GM18861 (cell line): ENCODE data around the gene TFDP1.
"Not testable (repeated sequence)": the region's sequence is repeated elsewhere in the genome, so short reads cannot be mapped to it uniquely, and the experiment has no call there.

Experiments
- ATAC-seq: cut with Tn5 transposase; IDR thresholded peaks from one replicate; pipeline ENCODE4 v1.9.1; 2021; ENCODE audit not compliant: unreplicated experiment

TFDP1 gene

DNA sequence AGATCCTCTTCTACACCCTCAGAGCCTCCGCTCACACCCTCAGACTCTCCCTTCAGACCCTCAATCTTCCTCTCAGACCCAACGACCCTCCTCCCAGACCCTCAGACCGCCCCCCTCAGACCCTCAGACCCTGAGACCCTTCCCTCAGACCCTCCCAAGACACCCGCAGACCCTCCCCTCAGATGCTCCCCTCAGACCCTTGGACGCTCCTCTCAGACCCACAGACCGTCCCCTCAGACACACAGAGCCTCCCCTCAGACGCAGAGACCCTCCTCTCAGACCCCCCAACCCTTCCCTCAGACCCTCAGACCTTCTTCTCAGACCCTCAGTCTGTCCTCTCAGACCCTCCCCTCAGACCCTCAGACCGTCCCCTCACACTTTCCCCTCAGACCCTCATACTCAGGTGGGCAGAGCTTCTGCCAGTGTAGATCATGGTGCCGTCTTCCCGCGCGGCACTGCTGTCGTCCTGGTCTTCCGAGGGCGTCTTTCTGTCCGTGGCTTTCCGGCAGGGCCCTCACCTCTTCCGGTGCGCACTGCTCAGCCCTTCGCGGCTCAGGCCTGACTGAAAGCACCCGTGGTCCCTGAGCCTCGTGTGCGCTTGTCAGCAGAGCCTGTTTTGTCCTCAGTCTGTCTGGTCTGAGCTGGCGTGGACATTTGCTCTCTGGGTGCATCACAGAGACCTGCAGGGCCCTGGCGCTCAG is 18.9 kb upstream of the TFDP1 start:
- no peak for ATAC-seq

- ATAC-seq, result no peak
Observed at GRCh38 chr13:113566227-113566561, 18.4 kb upstream of the TFDP1 start.

GRCh38 chr13:113567681-113568080 is 16.9 kb upstream of the TFDP1 start:
- ATAC-seq, result no peak

GRCh38 chr13:113573065-113573464 is 11.5 kb upstream of the TFDP1 start:
- no peak for ATAC-seq

GRCh38 chr13:113576597-113576996 is 8.0 kb upstream of the TFDP1 start:
- ATAC-seq, result no peak

DNA sequence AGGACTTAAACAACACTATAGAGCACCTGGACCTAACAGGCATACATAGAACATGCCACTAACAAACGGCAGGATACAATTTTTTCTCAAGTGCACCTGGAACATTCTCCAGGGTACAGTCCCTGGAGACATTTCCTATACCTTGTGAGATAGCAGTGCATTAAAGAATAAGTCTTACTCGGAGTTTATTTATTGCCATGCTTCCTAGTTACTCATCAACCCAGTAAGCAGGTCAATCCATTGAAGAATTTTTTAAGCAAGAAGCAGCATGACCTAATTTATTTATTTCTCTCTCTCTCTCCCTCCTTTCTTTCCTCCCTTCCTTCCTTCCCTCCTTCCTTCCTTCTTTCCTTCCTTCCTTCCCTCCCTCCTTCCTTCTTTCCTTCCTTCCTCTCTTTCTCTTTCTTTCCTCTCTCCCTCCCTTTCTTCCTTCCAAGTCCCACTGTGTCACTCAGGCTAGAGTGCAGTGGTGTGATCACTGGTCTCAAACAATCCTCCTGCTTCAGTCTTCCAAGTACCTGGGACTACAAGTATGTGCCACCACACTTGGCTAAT is 6.6 kb upstream of the TFDP1 start:
- ATAC-seq, result no peak

DNA sequence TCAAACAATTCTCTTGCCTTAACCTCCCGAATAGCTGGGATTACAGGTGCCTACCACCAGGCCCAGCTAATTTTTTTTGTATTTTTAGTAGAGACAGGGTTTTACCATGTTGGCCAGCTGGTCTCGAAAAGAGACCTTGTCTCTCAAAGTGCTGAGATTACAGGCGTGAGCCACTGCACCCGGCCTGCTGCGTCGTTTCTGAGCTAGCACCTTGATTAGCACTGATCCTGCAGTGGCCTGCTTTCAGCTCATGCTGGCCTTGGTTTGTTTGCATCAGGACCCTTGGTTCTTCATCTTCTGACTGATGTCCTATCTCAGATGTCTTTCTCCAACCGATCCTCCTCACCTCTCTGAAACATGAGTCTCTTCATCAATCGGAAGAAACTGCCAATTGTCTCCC is 4.9 kb upstream of the TFDP1 start:
- no peak for ATAC-seq

DNA sequence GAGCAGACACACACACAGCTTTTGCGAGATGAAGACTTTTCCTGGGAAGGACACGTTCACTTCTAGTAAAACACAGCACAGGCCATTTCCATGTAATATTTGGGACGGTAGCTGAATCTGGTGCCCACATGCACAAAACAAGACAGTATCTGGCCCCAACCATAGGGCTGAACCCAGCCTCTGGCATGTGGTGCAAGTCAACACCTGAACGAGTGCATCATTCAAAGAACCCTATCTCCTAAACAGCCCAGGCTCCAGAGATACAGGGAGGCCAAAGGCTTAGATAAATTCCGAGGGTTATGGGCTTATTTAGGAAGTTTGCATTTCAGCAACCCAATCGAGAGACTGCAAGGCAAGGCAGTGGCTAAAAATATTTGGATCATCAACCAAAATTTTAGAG is 2.7 kb upstream of the TFDP1 start:
- ATAC-seq, result no peak

- no peak for ATAC-seq
Observed at GRCh38 chr13:113582841-113583631, 1.5 kb upstream of the TFDP1 start.

GRCh38 chr13:113584870-113585671 is 518 bp downstream of the TFDP1 start:
- ATAC-seq, result peak; percentile 22

GRCh38 chr13:113585896-113586295 is 1.3 kb downstream of the TFDP1 start:
- no peak for ATAC-seq

- ATAC-seq, result no peak
Observed at GRCh38 chr13:113586661-113587479, 2.3 kb downstream of the TFDP1 start.

DNA sequence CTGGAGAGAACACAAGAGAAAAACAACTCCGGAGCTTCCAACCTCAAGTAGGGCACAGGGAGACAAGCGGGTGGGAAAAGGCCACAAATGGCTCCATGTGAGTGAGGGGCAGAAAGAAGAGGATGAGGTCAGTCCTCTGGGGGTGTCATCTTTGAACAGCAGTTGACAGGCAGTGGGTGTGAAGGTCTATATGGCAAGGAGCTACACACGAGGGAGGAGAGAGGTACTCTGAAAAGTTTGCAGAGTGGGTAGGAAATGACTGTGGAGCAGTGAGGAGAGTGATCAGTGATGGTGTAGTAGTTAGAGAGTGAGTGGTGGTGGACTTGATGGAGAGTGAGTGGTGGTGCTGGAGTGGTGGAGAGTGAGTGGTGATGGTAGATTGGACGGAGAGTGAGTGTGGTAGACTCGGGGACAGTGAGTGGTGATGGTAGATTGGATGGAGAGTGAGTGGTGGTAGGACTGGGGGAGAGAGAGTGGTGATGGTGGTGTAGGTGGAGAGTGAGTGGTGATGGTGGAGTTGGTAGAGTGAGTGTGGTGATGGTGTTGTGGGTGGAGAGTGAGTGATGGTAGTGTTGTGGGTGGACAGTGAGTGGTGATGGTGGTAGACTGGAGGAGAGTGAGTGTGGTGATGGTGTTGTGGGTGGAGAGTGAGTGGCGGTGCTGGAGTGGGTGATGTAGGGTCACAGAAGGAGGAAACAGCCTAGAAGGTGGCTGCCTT is 4.0 kb downstream of the TFDP1 start:
- no peak for ATAC-seq

- no peak for ATAC-seq
Observed at GRCh38 chr13:113589251-113589960, 4.9 kb downstream of the TFDP1 start.

GRCh38 chr13:113589961-113590339 is 5.4 kb downstream of the TFDP1 start:
- no peak for ATAC-seq

DNA sequence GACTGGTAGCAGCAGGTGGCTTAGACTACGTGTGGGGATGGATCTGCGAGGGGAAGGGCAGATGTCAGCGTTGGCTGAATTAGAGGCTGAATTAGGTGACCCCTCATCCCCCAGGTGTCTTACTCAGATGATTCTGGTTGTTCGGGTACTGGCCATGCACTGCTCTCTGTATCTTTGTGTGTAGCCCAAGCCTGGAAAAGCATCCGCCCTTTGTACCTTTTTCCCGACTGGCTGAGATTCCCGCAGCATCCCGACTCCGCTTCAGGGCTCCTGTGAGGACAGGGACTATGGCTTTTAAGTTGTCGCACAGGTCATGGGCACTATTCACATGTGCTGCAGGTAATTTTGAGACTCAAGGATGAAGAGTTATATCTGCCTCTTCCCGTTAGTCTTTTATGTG is 7.2 kb downstream of the TFDP1 start:
- no peak for ATAC-seq

DNA sequence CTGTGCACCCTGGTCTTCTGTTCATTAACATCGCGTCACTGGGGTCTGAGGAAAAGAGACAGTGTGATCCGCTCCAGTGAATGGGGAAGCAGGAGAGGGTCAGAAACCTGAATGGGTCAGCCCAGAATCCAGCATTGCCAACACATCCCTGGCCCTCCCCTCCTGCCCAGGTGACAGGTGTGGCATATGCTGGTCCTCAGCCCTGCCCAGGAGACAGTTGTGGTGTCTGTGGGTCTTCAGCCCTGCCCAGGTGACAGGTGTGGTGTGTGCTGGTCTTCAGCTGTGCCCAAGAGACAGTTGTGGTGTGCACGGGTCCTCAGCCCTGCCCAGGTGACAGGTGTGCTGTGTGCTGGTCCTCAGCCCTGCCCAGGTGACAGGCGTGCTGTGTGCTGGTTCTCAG is 8.0 kb downstream of the TFDP1 start:
- ATAC-seq, result no peak

DNA sequence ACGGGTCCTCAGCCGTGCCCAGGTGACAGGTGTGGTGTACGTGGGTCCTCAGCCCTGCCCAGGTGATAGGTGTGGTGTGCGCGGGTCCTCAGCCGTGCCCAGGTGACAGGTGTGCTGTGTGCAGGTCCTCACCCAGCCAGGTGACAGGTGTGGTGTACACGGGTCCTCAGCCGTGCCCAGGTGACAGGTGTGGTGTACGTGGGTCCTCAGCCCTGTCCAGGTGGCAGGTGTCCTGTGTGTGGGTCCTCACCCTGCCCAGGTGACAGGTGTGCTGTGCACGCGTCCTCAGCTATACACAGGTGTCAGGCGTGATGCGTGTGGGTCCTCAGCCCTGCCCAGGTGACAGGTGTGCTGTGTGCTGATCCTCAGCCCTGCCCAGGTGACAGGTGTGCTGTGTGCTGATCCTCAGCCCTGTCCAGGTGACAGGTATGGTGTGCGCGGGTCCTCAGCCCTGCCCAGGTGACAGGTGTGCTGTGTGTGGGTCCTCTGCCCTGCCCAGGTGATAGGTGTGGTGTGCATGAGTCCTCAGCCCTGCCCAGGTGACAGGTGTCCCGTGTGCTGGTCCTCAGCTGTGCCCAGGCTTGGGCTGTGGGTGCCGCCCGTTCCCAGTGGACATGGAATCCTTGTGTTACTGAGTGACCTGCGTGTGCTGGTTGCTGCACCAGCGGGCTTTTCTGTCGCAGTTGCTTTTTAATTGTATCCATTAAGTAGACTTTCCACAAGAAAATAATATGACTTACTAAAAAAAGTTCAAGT is 9.7 kb downstream of the TFDP1 start:
- ATAC-seq, result not testable (repeated sequence)

- no peak for ATAC-seq
Observed at GRCh38 chr13:113595131-113595530, 10.6 kb downstream of the TFDP1 start.
